HG03097 (cell line): ENCODE results near the gene LMX1A.

Source experiments
- ATAC-seq: cut with Tn5 transposase; IDR thresholded peaks from one replicate; pipeline ENCODE4 v1.9.1; 2021; ENCODE audit not compliant: unreplicated experiment, low FRiP score

LMX1A gene

GRCh38 chr1:165226326-165226725, 130.2 kb downstream of the LMX1A start:
- ATAC-seq = no peak

GRCh38 chr1:165225650-165226049, 130.9 kb downstream of the LMX1A start:
- no peak for ATAC-seq

GRCh38 chr1:165225062-165225461, 131.5 kb downstream of the LMX1A start:
- ATAC-seq = no peak

GRCh38 chr1:165224504-165224903, 132.0 kb downstream of the LMX1A start:
- ATAC-seq = no peak

DNA sequence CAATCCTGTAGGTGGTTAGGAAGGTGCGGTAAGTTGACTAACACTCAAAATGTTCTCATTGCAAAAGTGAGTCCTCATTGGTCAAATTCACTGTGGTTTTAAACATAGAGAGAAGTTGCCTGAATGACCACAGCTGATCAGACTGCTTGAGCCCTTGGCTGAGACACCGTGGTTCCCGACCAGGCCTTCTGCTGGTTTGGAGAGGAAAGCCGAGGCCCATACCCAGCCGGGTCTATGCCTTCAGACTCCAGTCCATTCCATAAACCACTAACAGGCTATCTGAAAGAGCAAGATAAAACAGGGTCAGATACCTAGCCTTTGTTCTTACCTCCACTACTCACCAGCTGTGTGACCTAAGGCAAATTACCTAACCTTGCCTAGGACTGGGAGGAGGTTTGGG, 133.9 kb downstream of the LMX1A start:
- ATAC-seq = no peak

GRCh38 chr1:165218731-165219130, 137.8 kb downstream of the LMX1A start:
- ATAC-seq = no peak

- no peak for ATAC-seq
Observed at GRCh38 chr1:165217958-165218357, 138.6 kb downstream of the LMX1A start.

- no peak for ATAC-seq
Observed at GRCh38 chr1:165216254-165216653, 140.3 kb downstream of the LMX1A start.

DNA sequence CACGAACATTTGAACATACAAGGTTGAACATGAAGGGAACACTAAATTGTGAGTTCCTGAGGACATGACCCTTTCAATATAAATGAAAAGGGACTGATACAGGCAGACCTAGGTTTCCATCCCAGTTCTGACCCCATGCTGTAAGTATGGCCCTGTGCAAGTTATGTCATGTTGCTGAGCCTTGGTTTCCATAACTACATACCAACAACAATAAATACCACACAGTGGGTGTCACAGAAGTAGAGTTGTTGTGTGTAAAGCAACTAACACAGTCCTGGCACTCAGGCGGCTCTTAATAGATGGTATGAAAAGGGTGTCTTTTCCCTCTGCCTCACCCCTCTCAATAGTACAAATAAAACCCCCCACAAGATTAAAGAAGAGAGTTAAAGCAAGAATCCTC, 140.8 kb downstream of the LMX1A start:
- ATAC-seq = no peak

DNA sequence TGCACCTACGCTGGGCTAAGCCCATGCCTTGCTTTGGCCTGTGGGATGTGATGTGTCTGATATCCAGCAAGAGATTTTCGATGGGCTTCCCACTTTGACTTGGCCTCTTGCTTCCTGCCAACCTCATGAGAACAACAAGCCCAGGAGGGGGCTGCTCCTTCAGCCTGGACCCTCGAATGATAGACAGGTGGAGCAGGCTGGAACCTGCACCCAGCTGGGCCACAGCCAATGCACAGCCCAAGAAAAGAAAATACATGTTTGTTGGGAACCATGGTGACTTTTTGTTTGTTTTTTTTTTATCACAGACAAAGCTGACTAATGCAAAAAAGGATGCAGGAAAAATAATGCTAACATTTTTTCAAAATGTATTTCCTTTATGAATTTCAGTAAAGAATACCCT, 144.3 kb downstream of the LMX1A start:
- ATAC-seq = no peak

GRCh38 chr1:165207853-165208515, 148.5 kb downstream of the LMX1A start:
- no peak for ATAC-seq

- no peak for ATAC-seq
Observed at GRCh38 chr1:165205145-165205544, 151.4 kb downstream of the LMX1A start.

- no peak for ATAC-seq
Observed at GRCh38 chr1:165204548-165204947, 152.0 kb downstream of the LMX1A start.

- no peak for ATAC-seq
Observed at GRCh38 chr1:165191087-165191486, 165.4 kb downstream of the LMX1A start.

DNA sequence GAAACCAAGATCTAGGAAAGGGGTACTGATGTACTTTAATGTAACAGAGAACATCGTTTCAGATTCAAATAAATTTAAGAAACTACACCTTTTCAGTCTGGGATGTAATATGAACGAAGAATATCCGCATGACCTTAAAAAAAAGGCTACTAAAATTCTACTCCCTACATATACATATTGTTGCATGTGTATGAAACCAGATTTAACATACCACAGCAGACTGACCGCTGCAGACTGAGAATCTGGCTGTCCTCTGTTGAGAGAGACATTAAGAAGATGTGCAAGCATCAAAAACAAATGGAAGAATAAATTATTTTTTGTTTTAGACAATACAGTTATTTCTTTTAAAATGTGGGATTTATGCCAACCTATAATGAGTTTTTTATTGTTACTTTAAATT, 166.6 kb downstream of the LMX1A start:
- ATAC-seq = no peak

DNA sequence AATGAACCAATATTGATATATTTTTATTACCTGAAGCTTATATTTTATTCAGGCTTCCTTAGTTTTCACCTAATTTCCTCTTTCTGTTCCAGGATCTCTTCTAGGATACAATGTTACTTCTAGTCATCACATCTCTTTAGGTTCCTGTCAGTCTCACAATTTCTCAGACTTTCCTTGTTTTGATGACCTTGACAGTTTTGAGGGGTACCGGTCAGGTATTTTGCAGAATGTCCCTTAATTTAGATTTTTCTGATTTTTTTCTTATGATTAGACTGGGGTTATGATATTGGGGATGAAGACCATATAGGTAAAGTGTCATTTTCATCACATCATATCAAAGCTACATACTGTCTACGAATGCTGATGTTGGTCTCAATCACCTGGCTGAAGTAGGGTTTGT, 167.5 kb downstream of the LMX1A start:
- no peak for ATAC-seq

- no peak for ATAC-seq
Observed at GRCh38 chr1:165187031-165188009, 169.2 kb downstream of the LMX1A start.

DNA sequence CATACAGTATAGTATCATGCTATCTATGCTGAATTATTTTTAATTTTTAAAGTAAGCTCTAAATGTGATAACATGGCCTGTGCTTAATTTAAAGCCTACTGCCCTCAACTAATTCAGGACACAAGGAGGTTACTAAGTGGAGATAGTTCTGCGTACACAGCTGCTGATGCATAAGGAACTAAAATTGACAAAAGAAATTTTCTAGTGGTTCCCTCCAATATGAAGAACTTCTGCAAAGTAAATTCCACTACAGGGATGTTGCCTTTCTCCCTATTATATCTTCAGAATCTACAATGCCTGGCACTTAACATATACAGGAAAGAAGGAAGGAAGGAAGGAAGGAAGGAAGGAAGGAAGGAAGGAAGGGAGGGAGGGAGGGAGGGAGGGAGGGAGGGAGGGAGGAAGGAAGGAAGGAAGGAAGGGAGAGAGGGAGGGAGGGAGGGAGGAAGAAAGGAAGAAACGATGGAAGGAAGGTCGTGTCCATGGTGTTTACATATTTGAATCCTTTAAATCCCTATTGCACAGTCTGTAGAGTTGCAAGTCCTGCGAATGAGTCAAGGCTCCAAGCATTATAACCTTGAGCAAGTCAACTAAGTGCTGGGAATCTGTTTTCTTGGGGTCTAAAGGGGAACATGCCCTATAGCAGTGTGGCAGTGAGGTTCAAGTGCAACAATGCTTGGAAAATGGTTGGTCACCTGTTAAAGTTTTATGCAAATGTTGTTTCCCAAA, 171.2 kb downstream of the LMX1A start:
- no peak for ATAC-seq

- no peak for ATAC-seq
Observed at GRCh38 chr1:165182975-165183374, 173.5 kb downstream of the LMX1A start.

GRCh38 chr1:165179306-165179705, 177.2 kb downstream of the LMX1A start:
- ATAC-seq = no peak

- ATAC-seq = no peak
Observed at GRCh38 chr1:165174491-165174890, 182.0 kb downstream of the LMX1A start.
